RPMI8226 (cell line): ENCODE measurements around the gene PFN2.
"Not testable (repeated sequence)": the region's sequence is repeated elsewhere in the genome, so short reads cannot be mapped to it uniquely, and the experiment has no call there.

Experiments used
- DNase-seq: peaks from one replicate; pipeline ENCODE4 v3.0.0-alpha.2; 2015

Gene PFN2

GRCh38 chr3:149970716-149971402 is at the start of gene PFN2:
Gene PFN2 (minus strand): TSS chr3:149970895. CDS start chr3:149970856, 39 bp downstream.
- DNase-seq: peak; percentile 71

GRCh38 chr3:150015901-150016300 is 45.2 kb upstream of the PFN2 start:
- no peak for DNase-seq

- no peak for DNase-seq
Observed at GRCh38 chr3:150014782-150015181, 44.1 kb upstream of the PFN2 start.

GRCh38 chr3:150013801-150014200 is 43.1 kb upstream of the PFN2 start:
- no peak for DNase-seq

DNA sequence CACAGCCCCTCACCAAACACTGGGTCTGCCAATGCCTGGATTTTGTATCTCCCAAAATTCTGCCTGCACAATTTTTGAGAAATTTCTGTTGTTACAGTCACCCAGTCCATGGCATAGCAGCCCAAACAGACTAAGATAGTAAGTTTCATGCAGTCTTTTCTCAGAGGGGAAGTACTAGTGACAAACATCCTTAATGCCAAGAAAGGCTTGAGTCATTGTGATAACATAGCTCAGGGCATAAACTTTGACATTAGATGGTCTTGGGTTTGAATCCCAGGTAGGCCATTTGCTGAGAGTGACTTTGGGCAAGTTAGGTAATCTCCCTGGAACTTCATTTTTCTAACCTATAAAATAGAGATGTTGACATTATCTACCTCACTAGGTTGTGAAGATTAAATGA is 36.1 kb upstream of the PFN2 start:
- DNase-seq: no peak

- no peak for DNase-seq
Observed at GRCh38 chr3:150005243-150006112, 34.8 kb upstream of the PFN2 start.

DNA sequence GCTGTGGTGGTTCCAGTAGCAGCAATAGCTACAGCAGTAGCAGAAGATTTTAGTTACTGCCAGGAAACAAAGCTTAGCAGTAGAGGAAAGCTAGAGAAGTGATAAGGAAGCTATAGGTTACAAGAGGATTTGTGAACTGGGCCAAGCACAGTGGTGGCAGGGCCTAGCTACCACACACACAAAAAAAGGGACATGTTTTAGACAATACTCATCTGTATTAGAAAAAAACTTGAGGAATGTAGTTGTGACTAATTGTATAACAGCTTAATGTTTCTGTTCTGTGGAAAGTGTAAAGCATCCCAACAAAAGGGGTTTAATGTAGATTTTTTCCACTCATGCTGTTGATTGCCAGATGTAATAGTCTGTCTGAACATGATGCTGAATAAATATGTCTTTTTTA is 29.9 kb upstream of the PFN2 start:
- no peak for DNase-seq

- DNase-seq: no peak
Observed at GRCh38 chr3:149999421-149999820, 28.7 kb upstream of the PFN2 start.

DNA sequence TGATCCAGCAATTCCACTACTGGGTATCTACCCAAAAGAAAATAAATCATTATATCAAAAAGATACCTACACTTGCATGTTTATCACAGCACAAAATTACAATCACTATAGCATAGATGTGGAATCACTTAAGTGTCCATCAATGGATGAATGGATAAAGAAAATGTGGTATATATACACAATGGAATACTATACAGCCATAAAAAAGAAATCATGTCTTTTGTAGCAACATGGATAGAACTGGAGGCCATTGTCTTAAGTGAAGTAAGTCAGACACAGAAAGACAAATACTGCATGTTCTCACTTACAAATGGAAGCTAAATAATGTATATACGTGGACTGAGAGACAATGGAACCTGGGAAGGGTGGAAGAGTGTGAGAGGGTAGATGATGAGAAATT is 28.3 kb upstream of the PFN2 start:
- no peak for DNase-seq

DNA sequence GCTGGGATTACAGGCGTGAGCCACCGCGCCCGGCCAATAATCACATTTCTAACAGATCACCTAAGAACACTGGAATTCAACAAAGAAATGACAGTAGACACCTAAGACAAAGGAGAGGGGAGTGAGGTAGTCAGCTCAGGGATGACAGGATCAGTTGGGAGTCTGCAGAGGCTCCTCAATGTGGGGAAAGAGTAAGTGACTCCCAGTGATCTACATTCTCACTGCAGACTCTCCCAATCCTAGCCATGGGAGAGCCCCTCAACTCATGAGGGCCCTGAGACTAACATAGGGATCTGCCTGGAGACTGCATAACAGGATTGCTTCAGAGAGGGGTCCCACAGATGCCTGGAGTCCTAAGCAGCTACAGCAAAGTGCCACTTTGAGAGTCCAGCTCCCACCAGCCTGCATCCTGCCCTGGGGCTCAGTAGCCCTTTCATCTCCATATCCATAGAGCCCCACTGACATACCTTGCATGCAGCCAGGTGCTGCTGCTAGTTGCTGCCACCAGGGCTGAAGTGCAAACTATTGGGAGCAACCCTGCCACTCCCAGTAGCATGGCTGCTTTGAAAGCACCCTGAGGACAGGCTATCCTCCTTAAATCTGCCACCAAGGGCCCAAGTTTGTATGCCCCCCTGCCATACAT is 21.8 kb upstream of the PFN2 start:
- no peak for DNase-seq

DNA sequence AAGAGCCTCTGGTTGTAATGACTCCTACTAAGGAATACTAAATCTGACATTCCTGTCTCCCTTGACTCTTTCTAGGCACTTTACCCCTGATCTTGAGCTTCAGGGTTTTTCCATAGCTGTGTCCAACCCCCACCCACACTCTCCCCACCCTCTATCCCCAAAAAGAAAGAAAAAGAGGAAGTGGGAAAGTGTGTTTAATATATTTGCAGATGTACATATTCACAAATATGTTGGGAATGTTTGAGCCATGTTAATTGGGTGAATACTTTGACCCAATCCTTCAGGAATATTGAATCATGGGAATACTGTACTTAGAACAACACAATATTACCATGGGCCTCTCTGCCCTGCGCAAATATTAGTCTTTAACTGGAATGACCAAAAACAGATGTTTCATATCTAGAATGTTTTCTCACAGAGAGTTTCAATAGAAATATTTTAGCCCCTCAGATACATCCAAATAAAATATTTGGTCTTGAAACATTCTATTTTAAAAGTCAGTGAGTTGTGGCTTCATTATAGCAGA is 19.8 kb upstream of the PFN2 start:
- DNase-seq: no peak

DNA sequence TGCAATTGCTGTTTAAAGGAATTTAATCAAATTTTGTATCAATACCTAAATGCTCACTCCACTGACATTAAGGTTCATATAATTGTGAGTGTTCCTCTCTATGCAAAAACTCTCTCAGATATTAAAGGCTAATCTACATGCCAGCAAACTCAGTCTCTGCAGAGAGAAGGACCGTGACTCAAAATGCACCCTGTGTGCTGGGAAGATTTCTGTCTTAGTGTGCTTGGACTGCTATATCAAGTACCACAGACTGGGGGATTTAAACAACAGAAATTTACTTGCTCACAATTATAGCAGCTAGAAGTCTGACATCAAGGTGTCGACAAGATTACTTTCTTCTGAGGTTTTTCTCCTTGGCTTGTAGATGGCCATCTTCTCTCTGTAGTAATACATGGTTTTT is 18.6 kb upstream of the PFN2 start:
- DNase-seq: no peak

GRCh38 chr3:149983628-149984027 is 12.9 kb upstream of the PFN2 start:
- no peak for DNase-seq

GRCh38 chr3:149983053-149983452 is 12.4 kb upstream of the PFN2 start:
- DNase-seq: not testable (repeated sequence)

DNA sequence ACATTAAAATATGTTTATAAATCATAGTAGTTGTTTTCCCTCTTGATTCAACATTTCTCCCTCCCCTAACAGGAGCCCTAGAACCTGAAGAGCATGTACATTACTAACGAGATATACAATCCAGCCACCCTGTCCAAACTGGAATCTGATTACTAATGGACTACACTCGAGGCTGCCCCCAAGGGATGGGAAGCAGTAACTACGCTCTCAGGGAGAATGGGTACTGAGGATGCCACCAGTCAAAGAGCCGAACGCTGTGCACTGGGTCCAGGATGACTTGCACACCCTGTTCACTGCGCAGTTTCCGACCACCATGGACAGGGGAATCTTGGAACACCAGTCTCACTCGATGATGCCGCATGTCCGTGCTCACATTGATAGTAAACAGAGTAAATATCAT is 11.3 kb upstream of the PFN2 start:
- not testable (repeated sequence) for DNase-seq

DNA sequence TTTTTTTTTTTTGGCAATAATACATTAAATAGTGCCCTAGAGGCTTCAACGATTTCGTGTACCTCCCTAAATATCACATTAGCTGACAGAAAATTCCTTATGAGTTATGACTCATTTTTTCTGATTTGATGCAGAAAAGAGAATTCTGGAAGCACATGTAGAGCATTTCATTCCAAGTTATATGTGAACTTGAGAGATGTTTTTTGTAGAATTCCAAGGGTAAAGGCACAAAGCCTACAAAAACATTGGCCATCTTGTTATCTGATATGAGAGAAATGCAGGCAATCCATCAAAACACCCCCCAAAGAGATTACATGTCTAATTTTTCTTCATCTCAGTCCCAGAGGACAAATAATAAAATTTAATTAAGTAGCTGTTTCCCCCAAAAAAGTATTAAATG is 6.7 kb upstream of the PFN2 start:
- DNase-seq: no peak

DNA sequence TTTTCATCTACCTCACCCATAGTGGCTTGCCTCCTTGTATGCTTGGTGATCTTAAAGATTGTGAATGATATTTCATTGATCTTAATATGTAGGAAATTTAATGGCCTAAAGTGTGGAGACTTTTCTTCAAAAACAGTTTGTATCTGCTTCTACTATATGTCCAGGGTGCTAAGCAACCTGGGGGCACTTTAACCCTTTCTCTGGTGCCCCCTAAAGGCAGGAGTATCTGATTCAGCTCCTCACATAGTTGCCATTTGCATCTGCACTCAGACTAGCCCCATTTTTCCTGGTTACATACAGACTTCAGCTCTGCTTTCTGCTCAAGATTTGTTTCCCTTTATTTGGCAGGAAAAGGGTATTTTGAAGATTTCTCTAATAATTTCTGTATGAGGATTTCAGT is 5.2 kb upstream of the PFN2 start:
- DNase-seq: no peak

DNA sequence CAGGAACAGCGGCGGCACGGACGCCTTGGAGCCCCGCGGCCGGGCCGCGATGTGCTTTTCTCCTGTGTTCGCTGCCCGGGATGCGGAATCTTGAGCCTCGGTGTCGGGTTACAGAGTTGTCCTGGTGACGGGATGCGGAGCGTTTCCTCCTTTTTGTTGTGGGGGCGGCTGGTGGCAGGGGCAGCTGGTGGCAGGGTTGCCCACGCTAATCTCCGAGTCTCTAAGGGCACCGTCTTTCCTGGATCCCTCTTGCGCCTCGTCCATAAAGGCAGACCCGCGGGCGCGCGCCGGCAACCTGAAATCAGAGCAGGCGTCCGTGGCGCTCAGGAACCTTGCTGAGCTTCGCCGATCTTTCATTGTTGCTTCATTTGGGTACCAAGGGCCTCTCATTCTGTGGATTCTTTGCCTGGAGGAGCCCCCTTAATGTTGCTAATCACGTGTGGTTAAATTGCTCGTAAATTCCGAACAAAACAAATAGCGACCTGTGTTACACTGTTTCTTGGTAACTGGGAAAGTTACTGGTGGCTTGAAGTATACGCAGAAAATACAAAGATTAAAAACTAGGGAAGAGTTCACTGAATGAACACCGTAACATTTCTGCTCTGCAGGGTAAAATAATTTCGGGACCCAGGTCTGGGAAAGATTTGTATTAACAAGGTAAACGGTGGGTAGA is 844 bp upstream of the PFN2 start:
- peak; percentile 40 for DNase-seq

DNA sequence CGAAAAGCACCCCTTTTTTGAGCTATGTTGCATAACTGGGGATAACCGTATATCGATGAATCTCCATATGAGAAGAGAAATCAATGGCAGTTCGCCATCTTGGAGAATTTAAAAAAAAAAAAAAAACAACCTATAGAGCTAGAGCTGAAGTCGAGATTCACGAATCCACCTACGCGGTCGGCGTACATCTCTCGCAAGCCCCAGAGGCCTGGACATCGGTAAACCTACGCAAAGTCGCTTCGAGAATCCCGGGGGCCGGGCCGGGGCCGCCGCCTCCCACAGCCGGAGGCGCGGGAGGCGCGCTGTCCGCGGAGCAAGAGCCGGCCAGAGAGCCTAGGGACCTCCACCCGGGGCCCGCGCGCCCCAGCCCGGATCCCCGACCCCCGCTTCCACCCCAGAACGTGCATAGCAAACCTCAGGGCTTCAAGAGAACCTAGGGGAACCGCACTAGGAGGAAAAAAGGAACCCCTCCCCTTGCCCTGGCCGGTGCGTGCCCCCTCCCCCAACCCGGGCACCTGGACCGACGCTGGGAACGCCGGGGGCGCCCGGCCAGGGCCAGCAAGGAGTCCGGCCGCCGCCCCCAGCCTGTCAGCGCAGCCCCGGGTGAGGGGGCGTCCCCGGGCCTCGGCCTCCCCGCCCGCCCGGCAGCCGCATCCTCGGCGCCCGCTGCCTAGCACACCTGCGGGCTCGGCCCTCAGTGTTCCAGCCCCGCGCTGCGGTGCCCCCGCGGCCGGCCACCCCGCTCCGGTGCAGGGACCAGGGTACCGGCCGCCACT is 567 bp downstream of the PFN2 start:
- peak; percentile 54 for DNase-seq

DNA sequence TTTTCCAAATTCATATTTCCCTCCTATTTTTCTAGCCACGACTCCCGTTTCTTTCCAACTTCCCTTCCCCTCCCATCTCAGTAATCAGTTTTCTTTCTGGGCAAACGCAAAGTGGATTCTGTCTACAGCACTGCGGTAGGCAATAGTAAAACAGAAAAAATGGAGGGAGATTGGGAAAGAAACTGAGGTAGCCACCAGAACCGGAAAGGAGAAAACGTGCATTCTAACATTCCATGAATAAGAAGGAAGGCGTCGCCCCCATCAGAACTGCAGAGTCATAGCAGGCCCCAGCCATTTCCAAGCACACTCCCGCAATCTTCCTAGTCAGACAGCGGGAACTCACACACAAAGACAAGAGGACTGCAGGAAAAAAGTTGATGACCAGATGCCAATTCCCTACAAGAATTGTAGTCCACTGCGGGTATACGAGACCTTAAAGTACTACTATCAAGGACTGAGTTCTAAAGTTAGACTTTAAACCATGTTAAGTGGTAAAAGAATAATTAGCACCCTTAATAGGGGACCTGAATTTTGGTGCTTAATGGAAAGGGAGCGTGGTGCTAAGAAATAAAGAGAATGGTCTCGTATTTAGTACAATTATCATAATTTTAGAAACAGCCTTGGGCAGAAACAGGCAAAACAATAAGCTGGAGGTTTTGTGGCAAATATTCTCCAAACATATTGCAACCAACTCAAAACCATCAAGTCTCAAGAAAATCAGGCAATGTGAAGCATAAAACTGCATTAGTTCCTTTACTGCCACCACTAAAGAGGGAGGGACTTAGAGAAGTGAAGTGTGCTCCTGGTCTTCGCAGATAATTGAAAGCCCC is 1.4 kb downstream of the PFN2 start:
- DNase-seq: no peak

- DNase-seq: no peak
Observed at GRCh38 chr3:149968216-149968615, 2.5 kb downstream of the PFN2 start.
